ENCODE measurements around the gene PYGM.

Gene PYGM

DNA sequence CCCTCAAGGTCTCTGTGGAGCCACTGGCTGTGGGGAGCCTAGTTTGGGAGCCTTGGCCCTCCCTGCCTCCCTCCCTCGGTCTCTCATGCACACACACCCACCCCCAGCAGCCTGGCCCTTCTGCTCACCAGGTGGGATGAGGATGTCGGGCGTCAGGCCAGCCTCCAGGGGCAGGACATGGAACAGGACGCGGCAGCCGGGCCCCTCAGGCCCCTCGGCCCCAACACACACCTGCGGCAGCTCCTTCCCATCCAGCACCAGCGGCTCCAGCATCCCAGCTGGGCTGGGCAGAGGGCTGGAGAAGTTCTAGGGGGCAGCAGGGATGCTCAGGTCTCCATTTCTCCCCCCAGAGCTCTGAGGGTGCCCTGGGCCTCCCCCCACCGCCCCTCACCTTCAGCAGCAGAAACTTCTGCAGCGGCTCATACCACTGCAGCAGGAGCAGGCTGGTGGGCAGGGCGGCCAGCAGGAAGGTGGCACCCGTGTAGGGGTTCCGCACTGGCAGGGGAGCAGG, 32.1 kb upstream of the PYGM start:
- no peak for FAIRE-seq
- DNase-seq (ENCODE audit: low spot score): no peak

DNA sequence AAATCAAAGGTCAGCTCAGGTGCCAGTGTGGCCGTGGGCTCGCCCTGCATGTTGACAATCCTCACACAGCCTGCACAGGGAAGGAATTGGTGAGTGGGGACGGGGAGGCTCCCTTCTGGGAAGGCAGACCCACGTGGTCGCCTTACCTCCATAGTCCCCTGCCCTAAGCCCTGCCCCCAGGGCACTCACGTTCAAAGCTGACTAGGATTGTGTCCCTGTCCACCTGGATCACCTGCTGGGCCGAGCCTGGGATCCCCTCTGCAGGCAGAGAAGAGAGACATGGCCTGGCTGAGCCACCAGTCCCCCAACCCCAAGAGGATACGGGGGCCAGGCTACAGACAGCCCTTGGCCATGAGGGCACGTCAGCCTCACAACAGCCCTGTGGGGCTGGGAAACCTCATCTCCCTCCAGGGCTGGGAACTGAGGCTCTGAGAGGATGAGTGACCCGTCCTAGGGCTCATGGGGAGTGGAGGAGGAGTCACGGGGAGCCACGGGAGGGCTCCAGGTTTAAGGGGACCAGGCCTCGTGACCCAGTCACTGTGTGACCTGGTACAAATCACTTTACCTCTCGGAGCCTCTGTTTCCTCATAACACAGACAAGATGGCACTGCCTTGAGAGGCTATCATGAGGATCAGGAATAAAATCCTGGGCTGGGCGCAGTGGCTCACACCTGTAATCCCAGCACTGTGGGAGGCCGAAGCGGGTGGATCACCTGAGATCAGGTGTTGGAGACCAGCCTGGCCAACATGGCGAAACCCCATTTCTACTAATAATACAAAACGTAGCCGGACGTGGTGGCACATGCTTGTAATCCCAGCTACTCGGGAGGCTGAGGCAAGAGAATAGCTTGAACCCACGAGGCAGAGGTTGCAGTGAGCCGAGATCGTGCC, 30.7 kb upstream of the PYGM start:
- DNase-seq (ENCODE audit: low spot score): no peak
- FAIRE-seq: no peak

DNA sequence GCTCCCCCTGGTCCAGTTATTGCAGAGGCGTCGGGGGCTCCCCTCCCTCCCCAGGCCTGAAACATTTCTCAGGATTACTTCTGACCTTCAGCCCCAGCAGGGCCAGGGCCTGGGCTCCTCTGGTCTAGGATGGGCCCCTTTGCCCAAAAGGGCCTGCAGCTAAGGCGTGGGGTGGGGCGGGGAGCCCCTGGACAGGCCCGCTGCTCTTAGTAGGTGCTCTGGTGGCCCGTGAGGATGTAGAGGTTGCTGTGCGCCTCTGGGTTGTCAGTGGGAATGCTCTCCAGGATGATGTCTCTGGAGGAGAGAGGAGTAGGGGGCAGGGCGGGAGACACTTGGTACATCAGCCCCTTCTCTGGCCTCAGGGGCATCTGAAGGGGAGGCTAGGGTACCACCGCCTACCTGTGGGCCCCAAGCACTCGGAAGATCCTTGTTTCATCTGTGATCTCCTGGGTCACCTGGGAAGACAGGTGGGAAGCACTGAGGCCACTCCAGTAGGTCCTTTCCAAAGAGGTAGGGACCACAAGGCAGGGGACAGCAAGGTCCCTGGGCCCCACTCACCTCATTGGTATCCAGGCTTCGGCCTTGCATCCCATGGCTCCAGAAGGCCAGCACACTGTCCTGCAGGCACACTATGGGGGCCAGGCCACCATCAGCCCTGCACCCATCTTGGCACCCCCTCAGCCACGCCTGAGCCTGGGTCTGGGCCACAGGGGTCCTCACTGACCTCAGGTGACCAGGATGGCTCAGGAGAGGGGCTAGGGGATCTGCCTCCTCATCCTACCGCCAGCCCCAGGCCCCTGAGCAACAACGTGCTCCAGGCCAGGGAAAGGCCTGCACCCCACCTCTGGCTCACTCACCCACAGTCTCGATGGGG, 29.8 kb upstream of the PYGM start:
- FAIRE-seq (no peak), DNase-seq (ENCODE audit: low spot score) (no peak)

DNA sequence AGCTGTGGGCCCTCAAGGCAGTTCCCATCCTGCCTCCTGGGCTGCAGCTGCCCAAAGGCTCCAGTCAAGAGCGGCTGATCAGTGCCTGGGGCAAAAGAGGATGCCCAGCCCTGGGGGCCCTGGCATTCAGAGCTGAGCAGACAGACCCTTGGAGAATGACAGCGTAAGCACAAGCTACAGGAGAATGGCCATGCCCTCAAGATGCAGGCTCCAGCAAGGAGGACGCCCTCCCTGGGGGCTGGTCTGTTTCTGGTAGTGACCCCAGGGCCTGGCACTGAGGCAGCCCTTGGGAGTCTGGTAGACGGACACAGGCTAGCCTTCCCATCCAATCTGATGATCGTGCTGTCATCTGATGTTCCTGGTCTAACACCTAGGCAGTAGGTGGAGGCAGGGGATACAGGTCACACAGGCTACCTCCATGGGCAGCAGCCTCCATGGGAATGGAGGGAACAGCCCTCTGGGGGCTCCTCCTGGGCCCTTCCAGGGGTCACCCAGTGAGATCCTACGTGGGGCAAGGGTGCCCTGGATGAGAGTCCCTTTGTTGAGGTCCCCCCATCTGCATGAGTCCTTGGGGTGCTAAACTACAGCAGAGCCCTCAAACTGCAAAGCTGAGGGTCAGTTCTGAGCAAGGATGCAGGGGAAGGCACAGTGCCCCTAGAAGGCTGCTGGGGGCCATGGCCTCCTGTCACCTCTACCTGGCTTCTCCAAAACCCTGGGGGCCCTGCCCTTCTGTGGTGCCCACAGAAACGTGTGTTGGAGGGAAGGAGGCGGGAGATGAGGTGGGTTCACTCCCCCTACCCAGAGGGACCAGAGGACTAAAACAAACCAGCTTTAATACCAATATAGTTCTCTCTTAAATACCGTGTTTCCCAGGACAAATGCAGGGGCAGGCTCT, 28.8 kb upstream of the PYGM start:
- no peak for DNase-seq (ENCODE audit: low spot score)
- FAIRE-seq: no peak

DNA sequence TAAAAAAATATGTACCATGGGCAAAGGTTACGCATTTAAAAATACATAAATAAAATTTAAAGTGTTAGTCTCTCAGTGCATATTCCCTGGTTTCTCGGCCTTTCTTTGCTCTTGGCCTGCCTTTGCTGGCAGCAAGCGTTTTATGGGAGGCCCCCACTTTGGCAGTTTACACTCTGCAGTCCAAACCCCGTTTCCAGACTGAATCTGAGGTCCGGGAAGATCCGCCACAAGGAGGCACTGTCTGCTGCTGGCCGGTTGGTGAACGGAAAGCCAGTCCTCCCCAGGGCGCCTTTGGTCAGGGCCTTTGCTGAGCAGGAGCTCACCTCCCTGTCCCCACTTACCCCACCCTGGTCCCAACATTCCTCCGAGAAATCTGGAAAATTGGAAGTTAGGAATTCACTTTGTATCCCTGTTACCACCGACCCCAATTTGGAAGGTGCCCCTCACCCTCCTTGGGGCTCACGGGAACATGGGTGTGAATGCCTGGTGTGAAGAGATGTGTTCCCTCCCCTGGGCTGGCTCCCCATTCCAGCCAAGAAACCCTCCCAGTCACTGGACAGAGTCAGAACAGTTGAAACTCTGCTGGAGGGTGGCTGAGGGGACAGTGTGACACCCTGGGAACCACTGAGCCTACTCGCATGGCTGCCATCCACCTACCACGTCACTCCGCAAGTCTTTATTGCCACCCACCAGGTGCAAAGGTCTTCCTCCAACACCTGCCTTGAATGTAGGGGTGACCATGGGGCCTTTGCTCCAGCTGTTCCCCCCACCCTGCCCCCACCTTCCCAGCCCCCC, 27.9 kb upstream of the PYGM start:
- DNase-seq (ENCODE audit: low spot score): no peak
- no peak for FAIRE-seq

DNA sequence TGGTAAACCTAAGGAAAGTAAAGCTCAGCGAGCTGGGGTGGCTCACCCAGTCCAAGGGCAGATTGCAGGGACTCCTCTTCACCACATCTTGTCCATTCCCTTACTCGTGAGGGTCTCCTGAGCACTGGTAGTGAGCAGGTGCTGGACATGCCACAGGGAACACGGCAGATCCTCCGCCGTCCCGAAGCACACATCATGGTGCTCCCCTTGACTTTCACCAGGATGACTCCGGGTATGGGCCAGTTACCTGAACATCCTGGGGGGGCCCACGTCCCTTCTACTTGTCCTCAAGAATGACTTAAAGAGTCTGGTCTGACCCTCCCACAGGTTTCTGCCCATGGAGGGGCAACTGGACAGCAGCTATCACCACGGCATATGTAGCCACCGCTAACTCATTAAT, 26.5 kb upstream of the PYGM start:
- no peak for FAIRE-seq
- DNase-seq (ENCODE audit: low spot score): no peak

DNA sequence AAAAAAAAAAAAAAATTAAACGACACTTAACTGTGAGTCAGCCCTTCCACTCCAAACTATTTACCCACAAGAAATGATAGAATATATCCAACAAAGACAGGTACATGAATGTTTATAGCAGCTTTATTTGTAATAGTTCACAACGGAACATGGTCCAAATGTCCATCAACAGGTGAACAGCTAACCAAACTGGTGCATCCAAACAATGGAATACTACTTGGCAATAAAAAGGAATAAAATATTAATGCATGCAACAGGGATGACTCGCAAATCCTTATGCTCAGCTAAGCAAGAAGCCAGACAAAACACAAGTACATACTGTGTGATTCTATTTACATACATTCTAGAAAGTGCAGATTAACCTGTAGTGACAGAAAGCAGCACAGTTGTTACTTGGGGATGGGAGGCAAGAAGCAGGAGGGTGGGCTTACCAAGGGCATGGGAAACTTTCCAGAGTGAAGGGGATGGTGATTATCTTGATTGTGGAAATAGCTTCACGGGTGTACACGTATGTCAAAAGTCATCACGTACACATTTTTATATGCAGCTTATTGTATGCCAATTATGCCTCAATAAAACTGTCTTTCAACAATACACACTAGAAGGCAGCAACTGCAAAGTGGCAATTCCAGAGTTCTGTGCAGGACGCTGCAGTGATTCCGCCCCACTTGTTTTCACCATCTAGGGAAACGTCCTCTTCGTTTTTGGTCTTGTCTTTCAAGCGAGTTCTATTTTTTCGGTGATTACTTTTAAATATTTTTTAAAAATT, 25.2 kb upstream of the PYGM start:
- FAIRE-seq: no peak

DNA sequence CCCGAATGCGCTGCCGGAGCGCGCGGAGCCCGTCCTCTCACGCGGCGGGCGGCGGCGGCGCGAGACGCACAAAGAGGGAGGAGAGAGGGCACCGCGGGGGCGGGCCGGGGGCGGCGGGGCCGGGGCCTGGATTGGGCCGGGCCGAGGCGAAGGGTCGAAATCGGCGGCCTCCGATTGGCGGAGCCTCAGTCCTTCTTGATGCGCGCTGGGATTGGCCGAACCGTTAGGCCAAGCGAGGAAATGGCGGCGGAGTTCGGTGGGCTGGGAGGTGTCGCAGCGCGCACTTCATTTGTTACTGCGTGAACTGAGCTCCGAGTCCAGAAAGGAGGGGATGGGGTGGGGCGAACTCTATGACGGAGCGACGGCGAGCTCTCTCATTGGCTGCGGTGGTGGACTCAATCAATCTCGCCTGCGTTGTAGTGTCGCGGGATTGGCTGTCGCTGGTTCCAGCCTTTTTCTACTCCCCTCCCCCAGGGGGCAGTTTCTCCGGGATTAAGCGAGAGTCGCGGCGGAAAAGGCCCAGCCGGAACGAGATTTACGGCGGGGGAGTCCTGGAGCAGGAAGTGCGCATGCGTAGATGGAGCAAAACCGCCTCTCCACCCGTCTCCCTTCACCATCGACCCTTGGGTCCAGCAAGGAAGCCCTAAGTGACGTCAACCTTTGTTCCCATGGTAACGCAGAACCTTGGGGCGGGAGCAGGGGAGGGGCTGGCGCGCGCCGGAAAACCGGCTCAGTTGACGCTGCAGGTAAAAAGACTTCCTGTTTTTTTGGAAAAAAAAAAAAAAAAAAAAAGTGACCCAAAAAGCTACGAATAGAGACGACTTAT, 18.9 kb upstream of the PYGM start, which contains the start of gene SF1:
Gene SF1 (minus strand): TSS at position 70 of the 826 bp plus-strand sequence. CDS start 150 bp downstream, outside the sequence.
- peak; percentile 90 for FAIRE-seq
- DNase-seq (ENCODE audit: low spot score): peak; percentile 99

More for the DNA sequence above, 25.2 kb upstream of the PYGM start:
- DNase-seq (ENCODE audit: low spot score): no peak

DNA sequence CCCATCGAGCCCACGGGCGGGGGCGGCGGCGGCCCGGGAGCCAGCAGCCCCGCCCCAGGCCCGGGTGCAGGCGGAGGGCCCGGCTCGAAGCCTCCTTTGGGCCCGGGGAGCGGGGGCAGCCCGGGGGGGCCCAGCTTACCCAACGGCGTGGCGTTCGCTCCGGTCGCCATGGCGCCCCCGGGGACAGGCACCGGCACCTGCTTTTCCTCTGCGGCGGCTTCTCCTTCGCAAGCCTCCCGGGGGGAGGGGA, 18.4 kb upstream of the PYGM start:
- FAIRE-seq: no peak
- no peak for DNase-seq (ENCODE audit: low spot score)

DNA sequence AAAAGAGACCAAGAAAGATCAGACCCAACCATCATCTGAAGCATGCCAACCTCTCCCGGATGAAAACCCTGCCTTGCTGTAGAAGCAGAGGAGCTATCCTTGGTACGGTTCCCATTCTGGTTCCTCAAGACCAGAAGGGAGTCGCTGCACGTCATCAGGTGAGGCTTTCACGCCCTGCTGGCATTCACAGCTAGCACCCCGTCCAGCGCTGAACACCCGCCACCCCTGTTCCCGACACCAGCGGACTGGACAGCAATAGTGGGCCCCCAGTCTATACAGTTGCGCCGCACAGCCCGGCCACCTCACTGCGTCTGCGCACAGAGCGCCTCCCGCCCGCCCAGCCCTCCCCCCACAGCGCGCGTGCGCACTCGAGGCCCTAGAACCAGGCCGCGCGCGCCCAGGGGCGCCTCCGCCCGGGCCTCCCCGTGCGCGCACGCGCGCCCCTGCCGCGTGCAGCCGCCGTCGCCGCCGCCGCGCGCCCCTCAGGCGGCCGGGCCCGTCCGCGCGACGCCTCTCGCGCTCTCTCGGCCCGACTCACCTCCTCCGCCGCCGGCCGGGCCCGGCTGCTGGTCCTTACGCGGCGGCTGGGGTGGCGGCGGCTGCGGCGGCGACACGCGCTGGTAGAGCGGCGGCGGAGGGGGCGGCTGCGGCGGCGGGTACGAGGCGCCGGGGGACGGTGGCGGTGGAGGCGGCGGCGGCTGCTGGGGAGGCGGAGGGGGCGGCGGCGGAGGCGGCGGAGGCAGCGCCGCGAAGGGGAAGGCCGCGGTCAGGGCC, 17.9 kb upstream of the PYGM start:
- DNase-seq (ENCODE audit: low spot score) (peak; percentile 33), FAIRE-seq (no peak)

DNA sequence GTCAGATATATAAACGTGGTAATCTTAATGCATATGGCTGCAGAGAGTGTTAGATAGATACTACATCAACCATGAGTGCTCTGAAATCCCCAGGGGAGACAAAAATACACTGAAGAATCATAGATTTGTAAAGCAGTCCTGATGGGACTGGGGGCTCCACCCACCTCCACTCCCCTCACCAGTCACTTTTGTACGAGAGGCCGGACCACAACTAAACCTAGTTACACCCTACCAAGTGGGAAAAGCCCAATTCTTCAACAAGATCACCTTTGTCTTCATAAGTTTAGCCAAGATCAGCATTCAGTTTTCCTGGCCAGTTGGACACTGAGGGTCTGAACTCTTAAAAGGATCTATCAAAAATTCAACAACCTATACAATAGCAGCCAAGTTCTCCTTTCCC, 17.1 kb upstream of the PYGM start:
- DNase-seq (ENCODE audit: low spot score): no peak
- FAIRE-seq: no peak

DNA sequence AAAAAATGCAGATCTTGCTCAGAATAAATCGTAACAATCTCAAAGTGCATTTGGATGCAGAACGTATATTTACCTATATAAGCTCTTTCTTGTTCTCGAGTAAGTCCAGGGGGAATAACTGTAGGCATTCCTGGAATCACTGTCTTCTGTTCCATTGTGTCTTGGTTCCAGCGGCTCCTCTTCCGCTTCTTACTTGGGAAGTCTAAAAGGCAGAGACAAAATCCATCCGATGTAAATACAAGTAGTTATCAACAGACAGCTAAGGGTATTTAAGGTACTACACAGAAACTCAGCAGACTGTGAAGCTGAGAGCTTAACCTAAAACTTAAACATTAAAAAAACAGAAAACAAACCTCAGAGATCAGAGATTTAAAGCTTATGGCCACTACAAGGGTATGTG, 16.7 kb upstream of the PYGM start:
- no peak for FAIRE-seq
- no peak for DNase-seq (ENCODE audit: low spot score)

DNA sequence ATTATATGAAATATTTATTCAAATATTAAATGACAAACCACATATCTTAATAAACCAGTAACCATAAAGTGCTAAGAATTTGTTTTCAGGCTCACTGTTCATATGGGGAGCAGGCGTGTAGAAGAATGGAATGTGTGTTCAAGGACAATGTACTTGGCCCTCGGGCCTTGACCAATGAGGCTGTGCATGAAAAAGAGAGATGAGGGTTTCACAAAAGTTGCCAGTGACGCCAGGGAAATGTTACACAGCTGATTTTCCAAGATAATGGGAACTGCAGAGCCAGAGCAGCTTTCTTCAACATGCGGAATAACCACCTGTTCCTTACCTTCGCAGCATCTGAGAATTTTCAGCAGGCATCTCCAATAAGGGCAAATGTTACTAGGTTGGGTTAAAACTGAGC, 14.4 kb upstream of the PYGM start:
- FAIRE-seq (no peak), DNase-seq (ENCODE audit: low spot score) (no peak)

DNA sequence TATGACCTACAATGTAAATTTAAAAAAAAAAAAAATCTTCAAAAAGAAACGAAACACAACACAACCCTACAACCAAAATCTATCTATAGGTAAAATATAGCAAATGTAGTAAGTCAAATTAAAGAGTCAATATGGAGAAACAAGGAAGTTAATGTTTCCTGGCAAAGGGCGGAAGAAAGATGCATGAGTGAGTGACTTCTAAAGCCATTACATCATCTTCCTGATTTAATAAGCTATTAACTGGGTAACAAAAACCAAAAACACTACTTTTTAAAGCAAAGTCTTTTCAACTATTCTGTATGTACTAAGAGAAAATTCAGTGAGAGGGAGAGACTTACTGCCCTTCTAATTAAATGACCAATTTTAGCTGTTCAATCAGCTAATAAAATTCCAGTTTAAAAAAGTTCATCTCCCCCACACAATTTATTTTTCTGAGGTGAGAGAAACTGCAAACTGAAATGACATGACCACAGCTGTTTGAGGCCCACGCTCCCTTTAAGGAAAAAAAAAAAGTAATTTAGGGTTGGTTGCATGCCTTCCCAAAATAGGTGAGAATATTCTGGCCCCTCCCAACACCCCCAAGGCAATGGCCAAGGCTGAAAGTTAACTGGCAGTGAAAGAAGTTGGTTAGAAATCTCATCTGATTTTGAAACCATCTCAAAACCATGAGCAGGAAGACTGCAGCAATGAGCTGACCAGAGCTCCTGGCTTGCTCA, 12.7 kb upstream of the PYGM start:
- no peak for DNase-seq (ENCODE audit: low spot score)
- no peak for FAIRE-seq

DNA sequence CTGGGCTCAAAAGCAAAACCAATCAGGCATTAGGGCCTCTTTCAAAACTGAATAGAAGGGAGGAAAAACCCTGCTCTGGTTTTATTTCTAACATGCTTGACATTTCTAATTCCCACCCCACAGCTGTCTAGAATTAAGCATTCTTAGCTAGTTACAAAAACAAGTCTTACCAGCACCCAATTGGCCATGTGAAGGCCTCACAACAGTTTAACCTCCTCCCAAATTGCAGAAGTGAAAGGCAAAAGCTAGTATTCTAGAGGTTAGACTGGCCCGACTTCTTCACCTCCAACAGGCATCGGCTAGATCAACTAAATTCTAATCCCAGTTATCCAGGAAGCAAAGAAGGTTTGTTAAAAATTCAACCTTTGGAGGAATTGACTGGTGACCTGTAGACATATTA, 12.1 kb upstream of the PYGM start:
- FAIRE-seq: no peak
- no peak for DNase-seq (ENCODE audit: low spot score)

DNA sequence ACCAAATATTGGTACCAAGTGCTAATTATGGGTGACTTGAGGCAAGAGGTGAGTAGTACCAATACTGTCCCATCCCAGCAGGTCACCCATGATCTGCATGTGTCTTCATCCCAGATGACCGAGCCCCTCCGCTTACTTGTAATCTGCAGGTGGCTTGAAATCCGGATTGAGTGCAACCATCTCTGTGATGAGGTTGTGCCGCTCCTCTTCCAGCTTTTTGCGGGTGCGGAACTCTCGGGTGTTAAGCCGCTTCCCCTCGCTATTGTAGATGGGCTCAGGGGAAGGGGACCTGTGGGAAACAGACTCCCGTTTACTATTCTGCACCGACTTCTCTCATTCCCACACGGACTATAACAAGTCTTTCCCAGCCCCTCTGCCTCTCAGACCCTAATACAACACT, 10.3 kb upstream of the PYGM start:
- no peak for FAIRE-seq
- DNase-seq (ENCODE audit: low spot score): no peak

DNA sequence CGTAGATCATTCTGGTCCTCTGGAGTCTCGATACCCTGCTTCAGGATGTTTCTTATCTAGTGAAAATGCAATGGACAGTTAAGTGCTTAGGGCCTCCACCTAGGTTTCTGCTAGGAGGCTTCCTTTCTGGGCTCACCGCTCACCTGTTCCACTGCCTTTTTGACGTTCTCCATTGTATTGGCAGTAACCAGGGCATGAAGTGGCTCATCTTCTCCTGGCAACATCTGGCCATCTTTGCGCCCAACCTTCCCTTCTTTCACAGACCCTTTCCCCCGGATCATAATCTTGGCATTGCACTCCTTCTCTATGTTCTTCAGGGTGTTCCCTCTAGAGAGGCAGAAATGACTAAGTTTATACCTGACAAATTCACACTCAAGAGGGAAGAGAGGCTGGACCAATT, 9.5 kb upstream of the PYGM start:
- FAIRE-seq (no peak), DNase-seq (ENCODE audit: low spot score) (no peak)

DNA sequence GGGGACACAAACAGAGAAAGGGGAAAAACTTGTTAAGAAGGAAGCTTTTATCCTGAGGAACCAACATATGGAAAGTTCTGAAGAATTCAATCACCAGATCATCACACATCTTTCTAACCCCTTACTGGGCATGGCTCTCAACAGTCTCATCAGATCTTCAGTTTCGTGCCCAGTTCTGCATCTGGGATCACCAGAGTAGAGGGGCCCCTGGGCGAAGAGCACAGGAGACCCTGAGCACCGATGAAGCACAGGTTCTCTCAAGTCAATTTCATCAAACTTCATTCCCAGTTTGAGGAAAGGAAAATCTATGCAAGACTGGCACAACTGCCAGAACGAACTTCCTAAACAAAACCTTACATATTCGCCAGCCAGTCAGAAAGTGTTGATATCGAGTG, 8.5 kb upstream of the PYGM start:
- no peak for FAIRE-seq
- no peak for DNase-seq (ENCODE audit: low spot score)

All from RCC 7860 (cell line).